Prostate gland (tissue), 2 donors: ENCODE data around the gene TTC33. TPM values are rescaled to one million over a fixed set of nuclear protein-coding genes. Genes with fewer than 3 reads are reported as not detected.
"Not testable (repeated sequence)": the region's sequence is repeated elsewhere in the genome, so short reads cannot be mapped to it uniquely, and the experiment has no call there.

Experiments
- DNase-seq: peaks from one replicate; pipeline ENCODE4 v3.0.0-alpha.2; 2019; ENCODE audit warnings: low spot score
- H3K27ac ChIP-seq, 2 donors: fragments of 200-600 bp; sonication (generic); 2 replicates each; pipeline ENCODE4 v1.5.1; 2017 to 2019
- H3K27me3 ChIP-seq: fragments of 200-600 bp; sonication (generic); replicated peaks from 2 replicates; pipeline ENCODE4 v1.5.1; 2019; ENCODE audit not compliant: insufficient read depth
- H3K36me3 ChIP-seq, 2 donors: fragments of 200-600 bp; sonication (generic); 1 replicate in 1 of 2; 2 replicates in 1 of 2; pipeline versions ENCODE4 v1.5.1 to v1.8.1; 2017 to 2019
- H3K4me1 ChIP-seq: fragments of 200-600 bp; sonication (generic); replicated peaks from 2 replicates; pipeline ENCODE4 v1.5.1; 2019
- H3K4me3 ChIP-seq, 2 donors: fragments of 200-600 bp; sonication (generic); 2 replicates each; pipeline ENCODE4 v1.5.1; 2017 to 2019
- H3K9me3 ChIP-seq: fragments of 200-600 bp; sonication (generic); 2 replicates; pipeline ENCODE4 v1.5.1; 2017
- POLR2A ChIP-seq: fragments of 450-650 bp; IDR thresholded peaks from one replicate; pipeline ENCODE4 v1.6.1; 2016; ENCODE audit warnings: antibody characterized with exemption, mild to moderate bottlenecking
- POLR2AphosphoS5 ChIP-seq: sonication (generic); formaldehyde crosslinking; IDR thresholded peaks from one replicate; pipeline ENCODE4 v1.6.1; 2017; ENCODE audit warnings: antibody characterized with exemption
- WGBS: methylation state at CpG from one replicate; pipeline ENCODE4 v1.1.5; 2018; 5-methylcytosine and 5-hydroxymethylcytosine counted together
- intact Hi-C: fragments of 100-400 bp; cut with DNase I; formaldehyde crosslinking; loops from one replicate; pipeline ENCODE4 v1.14.2; 2022
- total RNA-seq, 2 donors: library from RNA; depleted of rRNA; stranded (reverse); fragments of >200 nt; gene quantifications; one replicate each; pipeline ENCODE4 v1.1.0, GENCODE V29; 2016
- TF ChIP-seq, protein P1 (sequence below), 4 experiments: fragments of 200-600 bp in 2 of 4; fragments of 450-650 bp in 2 of 4; sonication (generic) in 2 of 4; IDR thresholded peaks; 1 replicate in 3 of 4; 2 replicates in 1 of 4; pipeline ENCODE4 v1.5.1; 2016 to 2019; ENCODE audit warnings: antibody characterized with exemption in 4 of 4, mild to moderate bottlenecking in 2 of 4, moderate library complexity in 2 of 4

TTC33 gene
- total RNA-seq, 2 donors from 2014 or later = 11.9 to 17.6 TPM

- TF ChIP-seq, protein P1, sequence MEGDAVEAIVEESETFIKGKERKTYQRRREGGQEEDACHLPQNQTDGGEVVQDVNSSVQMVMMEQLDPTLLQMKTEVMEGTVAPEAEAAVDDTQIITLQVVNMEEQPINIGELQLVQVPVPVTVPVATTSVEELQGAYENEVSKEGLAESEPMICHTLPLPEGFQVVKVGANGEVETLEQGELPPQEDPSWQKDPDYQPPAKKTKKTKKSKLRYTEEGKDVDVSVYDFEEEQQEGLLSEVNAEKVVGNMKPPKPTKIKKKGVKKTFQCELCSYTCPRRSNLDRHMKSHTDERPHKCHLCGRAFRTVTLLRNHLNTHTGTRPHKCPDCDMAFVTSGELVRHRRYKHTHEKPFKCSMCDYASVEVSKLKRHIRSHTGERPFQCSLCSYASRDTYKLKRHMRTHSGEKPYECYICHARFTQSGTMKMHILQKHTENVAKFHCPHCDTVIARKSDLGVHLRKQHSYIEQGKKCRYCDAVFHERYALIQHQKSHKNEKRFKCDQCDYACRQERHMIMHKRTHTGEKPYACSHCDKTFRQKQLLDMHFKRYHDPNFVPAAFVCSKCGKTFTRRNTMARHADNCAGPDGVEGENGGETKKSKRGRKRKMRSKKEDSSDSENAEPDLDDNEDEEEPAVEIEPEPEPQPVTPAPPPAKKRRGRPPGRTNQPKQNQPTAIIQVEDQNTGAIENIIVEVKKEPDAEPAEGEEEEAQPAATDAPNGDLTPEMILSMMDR (IDR thresholded peaks at IDR 0.05) = no peak
- TF ChIP-seq POLR2A (no peak), POLR2AphosphoS5 (no peak)
- no peak overlapping the region for H3K4me3 ChIP-seq
These were observed 160.9 kb downstream of the TTC33 start for GRCh38 chr5:40594811-40595210.

DNA sequence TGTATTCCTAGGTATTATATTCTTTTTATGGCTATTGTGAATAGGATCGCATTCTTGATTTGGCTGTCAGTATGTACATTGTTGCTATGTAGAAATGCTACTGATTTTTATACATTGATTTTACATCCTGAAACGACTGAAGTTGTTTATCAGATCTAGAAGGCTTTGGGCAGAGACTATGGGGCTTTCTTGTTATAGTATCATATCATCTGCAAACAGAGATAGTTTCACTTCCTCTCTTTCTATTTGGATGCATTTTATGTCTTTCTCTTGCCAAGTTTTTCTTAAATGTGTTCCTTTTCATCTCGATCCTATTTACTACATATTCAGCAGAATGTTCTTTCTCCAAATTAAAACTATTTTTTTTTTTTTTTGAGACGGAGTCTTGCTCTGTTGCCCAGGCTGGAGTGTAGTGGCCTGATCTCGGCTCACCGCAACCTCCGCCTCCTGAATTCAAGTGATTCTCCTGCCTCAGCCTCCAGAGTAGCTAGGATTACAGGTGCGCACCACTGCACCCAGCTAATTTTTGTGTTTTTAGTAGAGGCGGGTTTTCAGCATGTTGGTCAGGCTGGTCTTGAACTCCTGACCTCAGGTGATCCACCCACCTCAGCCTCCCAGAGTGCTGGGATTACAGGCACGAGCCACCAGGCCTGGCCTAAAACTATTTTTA lies 163.9 kb downstream of the TTC33 start:
- H3K27me3 ChIP-seq, H3K4me3 ChIP-seq, H3K9me3 ChIP-seq, DNase-seq, H3K4me1 ChIP-seq, H3K27ac ChIP-seq, H3K36me3 ChIP-seq, intact Hi-C loops: not testable (repeated sequence)
- 67% methylated on average over 10 of the region's 10 CpGs for WGBS

More at GRCh38 chr5:40594811-40595210, 160.9 kb downstream of the TTC33 start:
- intact Hi-C loops = no loop called here
- 29% methylated on average over 1 of the region's 1 CpG for WGBS
- Histone ChIP-seq H3K4me1 (no peaks in the 10 kb centered on the region), H3K27me3 (no peaks in the 10 kb centered on the region), H3K9me3 (no peaks in the 10 kb centered on the region), H3K27ac (no peak overlapping the region), H3K36me3 (no peaks in the 10 kb centered on the region)
- DNase-seq = no peak

DNA sequence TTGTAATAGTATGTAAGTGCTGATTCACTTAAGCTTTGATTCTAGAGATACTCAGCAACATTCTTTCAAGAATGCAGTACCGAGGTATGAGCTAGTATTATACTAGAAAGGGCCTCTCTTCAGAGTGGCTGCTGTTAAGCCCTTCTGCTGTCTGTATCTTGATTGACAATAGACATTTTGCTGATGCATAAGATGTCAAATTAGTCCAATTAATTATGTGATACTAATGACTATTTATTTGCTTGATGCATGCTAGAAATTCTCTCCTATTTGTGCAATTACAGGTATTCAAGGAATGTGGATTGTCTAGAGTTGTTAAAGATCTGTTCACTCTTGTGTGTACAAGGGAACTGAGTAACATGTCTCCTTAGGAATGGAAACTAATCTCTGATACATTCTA lies 168.4 kb downstream of the TTC33 start:
- Histone ChIP-seq H3K27ac (no peak overlapping the region), H3K36me3 (no peaks in the 10 kb centered on the region), H3K4me1 (no peaks in the 10 kb centered on the region), H3K4me3 (no peak overlapping the region), H3K27me3 (no peaks in the 10 kb centered on the region), H3K9me3 (no peaks in the 10 kb centered on the region)
- no peak for DNase-seq
- 85% methylated on average over 1 of the region's 1 CpG for WGBS
- intact Hi-C loops = no loop called here
- TF ChIP-seq, protein P1 (IDR thresholded peaks at IDR 0.05) = no peak
- TF ChIP-seq POLR2AphosphoS5 (no peak), POLR2A (no peak)

- Histone ChIP-seq H3K9me3 (no peaks in the 10 kb centered on the region), H3K27me3 (no peaks in the 10 kb centered on the region), H3K4me1 (no peaks in the 10 kb centered on the region), H3K36me3 (no peaks in the 10 kb centered on the region), H3K27ac (no peak overlapping the region), H3K4me3 (no peak overlapping the region)
- DNase-seq = no peak
- 93% methylated on average over 5 of the region's 5 CpGs for WGBS
- intact Hi-C loops = no loop called here
- TF ChIP-seq POLR2AphosphoS5 (no peak), POLR2A (no peak)
- TF ChIP-seq, protein P1 (IDR thresholded peaks at IDR 0.05) = no peak
These were observed 170.1 kb downstream of the TTC33 start for GRCh38 chr5:40585537-40586267.

DNA sequence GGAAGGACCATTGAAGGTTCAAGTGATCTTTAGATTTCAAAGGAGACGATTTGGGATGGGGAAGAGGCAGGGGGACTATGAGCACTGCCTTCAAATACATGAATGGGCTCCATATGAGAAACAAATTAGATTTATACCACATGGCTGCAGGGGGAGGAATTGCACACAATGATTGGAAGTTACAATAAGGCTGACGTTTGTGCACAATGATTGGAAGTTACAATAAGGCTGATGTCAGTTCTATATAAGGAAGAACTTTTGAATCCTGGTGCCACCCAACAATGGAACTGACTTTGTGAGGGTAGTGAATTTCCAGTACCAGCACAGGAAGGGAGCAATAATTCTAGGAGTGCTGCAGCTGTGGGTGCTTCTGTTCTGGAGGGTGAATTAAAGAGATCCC lies 171.7 kb downstream of the TTC33 start:
- intact Hi-C loops = no loop called here
- 85% methylated on average over 2 of the region's 2 CpGs for WGBS
- no peaks in the 10 kb centered on the region for H3K27me3 ChIP-seq
- no peaks in the 10 kb centered on the region for H3K4me1 ChIP-seq
- H3K4me3 ChIP-seq = no peak overlapping the region
- no peak for TF ChIP-seq POLR2AphosphoS5
- no peak for TF ChIP-seq POLR2A
- TF ChIP-seq, protein P1 (IDR thresholded peaks at IDR 0.05) = no peak
- DNase-seq = no peak
- no peaks in the 10 kb centered on the region for H3K36me3 ChIP-seq
- no peaks in the 10 kb centered on the region for H3K9me3 ChIP-seq
- no peak overlapping the region for H3K27ac ChIP-seq
